ENCODE measurements around the gene FCF1. TPM values are rescaled to one million over a fixed set of nuclear protein-coding genes. Genes with fewer than 3 reads are reported as not detected.

The FCF1 gene
- total RNA-seq, 1 experiment from 2014 or later = 58.0 TPM

GRCh38 chr14:74673768-74674167, 39.2 kb upstream of the FCF1 start:
- no TSS peak for BruUV-seq (replicated peaks)
- intact Hi-C loops (cut with micrococcal nuclease; ENCODE audit: unreplicated experiment) = no loop called here
- Mint-ChIP-seq H3K27me3 (ENCODE audit: unreplicated experiment) (no peaks in the 10 kb centered on the region), H3K9me3 (ENCODE audit: low read depth, unreplicated experiment) (no peaks in the 10 kb centered on the region), H3K36me3 (ENCODE audit: insufficient read depth, unreplicated experiment) (peaks cover 30% of the 10 kb centered on the region), H3K27ac (ENCODE audit: unreplicated experiment) (no peak overlapping the region), H3K4me3 (ENCODE audit: low read depth, unreplicated experiment) (no peak overlapping the region), H3K4me1 (ENCODE audit: low read depth, unreplicated experiment) (no peaks in the 10 kb centered on the region)
- no peak for TF ChIP-seq CTCF (IDR thresholded peaks at IDR 0.05; ENCODE audit: unreplicated experiment)
- no peak for DNase-seq
- CTCF ChIA-PET = interaction anchor here (0.7 kb wide), 1 partner anchor 1694 kb away, joined by 5 read pairs; no protein-coding TSS in a partner anchor

GRCh38 chr14:74675219-74675618, 37.7 kb upstream of the FCF1 start:
- CTCF ChIA-PET = no interaction called here
- TF ChIP-seq CTCF (IDR thresholded peaks at IDR 0.05; ENCODE audit: unreplicated experiment) = no peak
- Mint-ChIP-seq H3K4me3 (ENCODE audit: low read depth, unreplicated experiment) (no peak overlapping the region), H3K4me1 (ENCODE audit: low read depth, unreplicated experiment) (no peaks in the 10 kb centered on the region), H3K27ac (ENCODE audit: unreplicated experiment) (no peak overlapping the region), H3K9me3 (ENCODE audit: low read depth, unreplicated experiment) (no peaks in the 10 kb centered on the region), H3K27me3 (ENCODE audit: unreplicated experiment) (no peaks in the 10 kb centered on the region), H3K36me3 (ENCODE audit: insufficient read depth, unreplicated experiment) (peaks cover 30% of the 10 kb centered on the region)
- no TSS peak for BruUV-seq (replicated peaks)
- intact Hi-C loops (cut with micrococcal nuclease; ENCODE audit: unreplicated experiment) = no loop called here
- DNase-seq = no peak

- H3K4me1 Mint-ChIP-seq (ENCODE audit: low read depth, unreplicated experiment) = no peaks in the 10 kb centered on the region
- no peak for TF ChIP-seq CTCF (IDR thresholded peaks at IDR 0.05; ENCODE audit: unreplicated experiment)
- CTCF ChIA-PET = no interaction called here
- no peaks in the 10 kb centered on the region for H3K27me3 Mint-ChIP-seq (ENCODE audit: unreplicated experiment)
- no TSS peak for BruUV-seq (replicated peaks)
- H3K4me3 Mint-ChIP-seq (ENCODE audit: low read depth, unreplicated experiment) = no peak overlapping the region
- no peak overlapping the region for H3K27ac Mint-ChIP-seq (ENCODE audit: unreplicated experiment)
- no peaks in the 10 kb centered on the region for H3K9me3 Mint-ChIP-seq (ENCODE audit: low read depth, unreplicated experiment)
- H3K36me3 Mint-ChIP-seq (ENCODE audit: insufficient read depth, unreplicated experiment) = peaks cover 7% of the 10 kb centered on the region
- no peak for DNase-seq
- intact Hi-C loops (cut with micrococcal nuclease; ENCODE audit: unreplicated experiment) = no loop called here
These were observed 30.6 kb upstream of the FCF1 start for GRCh38 chr14:74682169-74682952.

- DNase-seq = no peak
- H3K36me3 Mint-ChIP-seq (ENCODE audit: insufficient read depth, unreplicated experiment) = peaks cover 12% of the 10 kb centered on the region
- BruUV-seq (replicated peaks) = no TSS peak
- H3K9me3 Mint-ChIP-seq (ENCODE audit: low read depth, unreplicated experiment) = no peaks in the 10 kb centered on the region
- TF ChIP-seq CTCF (IDR thresholded peaks at IDR 0.05; ENCODE audit: unreplicated experiment) = no peak
- H3K27me3 Mint-ChIP-seq (ENCODE audit: unreplicated experiment) = no peaks in the 10 kb centered on the region
- CTCF ChIA-PET = no interaction called here
- H3K4me3 Mint-ChIP-seq (ENCODE audit: low read depth, unreplicated experiment) = no peak overlapping the region
- H3K27ac Mint-ChIP-seq (ENCODE audit: unreplicated experiment) = no peak overlapping the region
- H3K4me1 Mint-ChIP-seq (ENCODE audit: low read depth, unreplicated experiment) = no peaks in the 10 kb centered on the region
- intact Hi-C loops (cut with micrococcal nuclease; ENCODE audit: unreplicated experiment) = no loop called here
These were observed 29.5 kb upstream of the FCF1 start for GRCh38 chr14:74683406-74683805.
